Left ventricle myocardium inferior (tissue), 1 donor: Measurements from ENCODE around the gene MELTF. TPM values are rescaled to one million over a fixed set of nuclear protein-coding genes. Genes with fewer than 3 reads are reported as not detected.

Source experiments
- DNase-seq: peaks from one replicate; pipeline ENCODE4 v3.0.0-alpha.2; 2020
- H3K27ac ChIP-seq: fragments of 200-600 bp; replicated peaks from 2 replicates; pipeline ENCODE4 v1.8.0; 2021
- H3K27me3 ChIP-seq: fragments of 200-600 bp; 2 replicates; pipeline ENCODE4 v1.8.0; 2021; ENCODE audit warnings: low read depth
- H3K36me3 ChIP-seq: fragments of 200-600 bp; 2 replicates; pipeline ENCODE4 v1.8.0; 2021
- H3K4me1 ChIP-seq: fragments of 200-600 bp; 2 replicates; pipeline ENCODE4 v1.8.0; 2021
- H3K4me3 ChIP-seq: fragments of 200-600 bp; 2 replicates; pipeline ENCODE4 v1.8.0; 2021; ENCODE audit warnings: mild to moderate bottlenecking, moderate library complexity
- H3K9me3 ChIP-seq: fragments of 200-600 bp; replicated peaks from 2 replicates; pipeline ENCODE4 v1.8.0; 2021
- intact Hi-C: fragments of 100-400 bp; cut with micrococcal nuclease; formaldehyde crosslinking; loops from one replicate; pipeline ENCODE4 v1.11.0; 2022
- total RNA-seq: library from RNA; stranded (reverse); fragmentation: NEBNext Ultra II Directional; extraction: Animal tissue kit (Norgen Biotek cat#: 25700); gene quantifications from one replicate; pipeline ENCODE4 v1.2.1, GENCODE V29; 2021
- TF ChIP-seq, protein P1 (sequence below): fragments of 200-600 bp; IDR thresholded peaks from 2 replicates; pipeline ENCODE4 v1.8.0; 2021; ENCODE audit warnings: antibody characterized with exemption, mild to moderate bottlenecking, borderline replicate concordance
- donor health status: DM: no; HTN: yes; CAD: no; lungs with severe emphysema.

MELTF gene
- total RNA-seq, 1 donor from 2014 or later = 9.6 TPM

DNA sequence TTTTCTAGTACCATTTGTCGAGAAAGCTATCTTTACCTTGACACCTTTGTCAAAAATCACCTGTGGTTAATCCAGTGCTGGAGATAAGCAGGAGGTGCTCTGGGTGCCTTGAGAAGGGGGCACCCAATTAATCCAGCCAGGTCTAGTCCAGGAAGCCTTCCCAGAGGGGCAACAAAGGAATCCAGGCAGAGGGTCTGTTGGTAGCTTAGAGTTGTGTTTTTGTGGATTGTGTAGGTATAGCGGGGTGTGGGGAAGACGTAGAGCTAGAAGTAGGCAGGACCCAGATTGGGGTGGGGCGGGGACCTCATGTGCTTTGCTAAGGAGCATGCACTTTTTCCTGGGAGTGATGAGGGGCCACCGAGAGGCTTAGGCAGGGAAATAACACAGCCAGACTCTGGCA is 55.0 kb downstream of the MELTF start:
- H3K9me3 ChIP-seq = no peaks in the 10 kb centered on the region
- H3K4me3 ChIP-seq = no peak overlapping the region
- no peaks in the 10 kb centered on the region for H3K36me3 ChIP-seq
- H3K4me1 ChIP-seq = peaks cover under 1% of the 10 kb centered on the region
- H3K27me3 ChIP-seq = no peaks in the 10 kb centered on the region
- H3K27ac ChIP-seq = no peak overlapping the region
- TF ChIP-seq, protein P1, sequence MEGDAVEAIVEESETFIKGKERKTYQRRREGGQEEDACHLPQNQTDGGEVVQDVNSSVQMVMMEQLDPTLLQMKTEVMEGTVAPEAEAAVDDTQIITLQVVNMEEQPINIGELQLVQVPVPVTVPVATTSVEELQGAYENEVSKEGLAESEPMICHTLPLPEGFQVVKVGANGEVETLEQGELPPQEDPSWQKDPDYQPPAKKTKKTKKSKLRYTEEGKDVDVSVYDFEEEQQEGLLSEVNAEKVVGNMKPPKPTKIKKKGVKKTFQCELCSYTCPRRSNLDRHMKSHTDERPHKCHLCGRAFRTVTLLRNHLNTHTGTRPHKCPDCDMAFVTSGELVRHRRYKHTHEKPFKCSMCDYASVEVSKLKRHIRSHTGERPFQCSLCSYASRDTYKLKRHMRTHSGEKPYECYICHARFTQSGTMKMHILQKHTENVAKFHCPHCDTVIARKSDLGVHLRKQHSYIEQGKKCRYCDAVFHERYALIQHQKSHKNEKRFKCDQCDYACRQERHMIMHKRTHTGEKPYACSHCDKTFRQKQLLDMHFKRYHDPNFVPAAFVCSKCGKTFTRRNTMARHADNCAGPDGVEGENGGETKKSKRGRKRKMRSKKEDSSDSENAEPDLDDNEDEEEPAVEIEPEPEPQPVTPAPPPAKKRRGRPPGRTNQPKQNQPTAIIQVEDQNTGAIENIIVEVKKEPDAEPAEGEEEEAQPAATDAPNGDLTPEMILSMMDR = no peak
- intact Hi-C loops = no loop called here
- no peak for DNase-seq

- intact Hi-C loops = no loop called here
- TF ChIP-seq, protein P1 = no peak
- Histone ChIP-seq H3K27me3 (no peaks in the 10 kb centered on the region), H3K4me3 (no peak overlapping the region), H3K27ac (no peak overlapping the region), H3K9me3 (no peaks in the 10 kb centered on the region), H3K4me1 (peaks cover 23% of the 10 kb centered on the region), H3K36me3 (no peaks in the 10 kb centered on the region)
- no peak for DNase-seq
Observed at GRCh38 chr3:196971094-196971698, 58.4 kb downstream of the MELTF start.

- H3K4me1 ChIP-seq = peaks cover 23% of the 10 kb centered on the region
- intact Hi-C loops = no loop called here
- H3K27me3 ChIP-seq = no peaks in the 10 kb centered on the region
- no peak overlapping the region for H3K4me3 ChIP-seq
- TF ChIP-seq, protein P1 = no peak
- no peak for DNase-seq
- H3K27ac ChIP-seq = no peak overlapping the region
- no peaks in the 10 kb centered on the region for H3K36me3 ChIP-seq
- no peaks in the 10 kb centered on the region for H3K9me3 ChIP-seq
Observed at GRCh38 chr3:196970547-196971093, 59.0 kb downstream of the MELTF start.

- Histone ChIP-seq H3K4me3 (peak overlapping the region; percentile 94), H3K27ac (peak overlapping the region; percentile 89), H3K36me3 (no peaks in the 10 kb centered on the region), H3K27me3 (no peaks in the 10 kb centered on the region), H3K4me1 (peaks cover 23% of the 10 kb centered on the region), H3K9me3 (no peaks in the 10 kb centered on the region)
- intact Hi-C loops = loop anchor here (10.0 kb wide), 1 partner anchor 135 kb away; no protein-coding TSS in a partner anchor
- DNase-seq = peak; percentile 60
- TF ChIP-seq, protein P1 = peak; percentile 94
Observed at GRCh38 chr3:196969660-196970546, 59.7 kb downstream of the MELTF start.

- TF ChIP-seq, protein P1 = no peak
- Histone ChIP-seq H3K36me3 (no peaks in the 10 kb centered on the region), H3K27me3 (no peaks in the 10 kb centered on the region), H3K27ac (peak overlapping the region; percentile 89), H3K4me3 (peak overlapping the region; percentile 94), H3K4me1 (peaks cover 23% of the 10 kb centered on the region), H3K9me3 (no peaks in the 10 kb centered on the region)
- DNase-seq = peak; percentile 32
- intact Hi-C loops = loop anchor here (10.0 kb wide), 1 partner anchor 134 kb away; no protein-coding TSS in a partner anchor
Observed at GRCh38 chr3:196969134-196969659, 60.4 kb downstream of the MELTF start.
